Choroid plexus epithelial cell (primary cell): Measurements from ENCODE around the gene KLHDC1.
"Not testable (repeated sequence)": the region's sequence is repeated elsewhere in the genome, so short reads cannot be mapped to it uniquely, and the experiment has no call there.

Experiments used
- DNase-seq: peaks from one replicate; pipeline ENCODE4 v3.0.0-alpha.2; 2010; ENCODE audit warnings: low read depth
- H3K4me3 ChIP-seq: 2 replicates; pipeline ENCODE4 v1.5.1; 2011; ENCODE audit warnings: low read depth, mild to moderate bottlenecking, control low read depth, low read length, moderate library complexity
- CTCF ChIP-seq: conservative IDR thresholded peaks from 2 replicates; pipeline ENCODE4 v1.5.1; 2011; ENCODE audit warnings: low read depth, mild to moderate bottlenecking, control low read depth, inconsistent platforms, low read length, moderate library complexity

Gene KLHDC1

DNA sequence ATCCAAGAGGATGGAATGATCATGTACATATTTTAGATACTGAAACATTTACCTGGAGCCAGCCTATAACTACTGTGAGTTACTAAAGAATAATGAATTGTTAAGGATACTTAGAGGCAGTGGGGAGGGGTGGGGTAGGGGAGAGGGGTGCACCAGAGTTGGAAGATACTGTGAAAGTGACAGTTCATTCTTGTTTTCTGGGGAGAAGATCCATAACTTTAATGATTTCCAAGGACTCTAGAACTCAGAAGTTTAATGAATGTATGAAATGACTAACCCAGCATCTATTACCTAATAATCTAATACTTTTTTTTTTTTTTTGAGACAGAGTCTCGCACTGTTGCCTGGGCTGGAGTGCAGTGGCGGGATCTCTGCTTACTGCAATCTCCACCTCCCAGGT lies 85.5 kb downstream of the KLHDC1 start:
- H3K4me3 ChIP-seq, result no peak overlapping the region
- TF ChIP-seq CTCF, result no peak

DNA sequence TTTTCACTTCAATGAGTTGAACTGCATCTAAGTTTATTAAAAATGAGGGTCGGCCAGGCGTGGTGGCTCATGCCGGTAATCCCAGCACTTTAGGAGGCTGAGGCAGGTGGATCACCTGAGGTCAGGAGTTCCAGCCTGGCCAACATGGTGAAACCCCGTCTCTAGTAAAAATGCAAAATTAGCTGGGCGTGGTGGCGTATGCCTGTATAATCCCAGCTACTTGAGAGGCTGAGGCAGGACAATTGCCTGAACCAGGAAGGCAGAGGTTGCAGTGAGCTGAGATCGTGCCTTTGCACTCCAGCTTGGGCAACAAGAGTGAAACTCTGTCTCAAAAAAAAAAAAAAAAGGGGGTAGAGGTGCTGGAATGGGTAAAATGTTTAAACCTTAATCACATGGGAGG lies 88.1 kb downstream of the KLHDC1 start:
- not testable (repeated sequence) for H3K4me3 ChIP-seq, DNase-seq

More for the DNA sequence above, 85.5 kb downstream of the KLHDC1 start:
- no peak for DNase-seq

DNA sequence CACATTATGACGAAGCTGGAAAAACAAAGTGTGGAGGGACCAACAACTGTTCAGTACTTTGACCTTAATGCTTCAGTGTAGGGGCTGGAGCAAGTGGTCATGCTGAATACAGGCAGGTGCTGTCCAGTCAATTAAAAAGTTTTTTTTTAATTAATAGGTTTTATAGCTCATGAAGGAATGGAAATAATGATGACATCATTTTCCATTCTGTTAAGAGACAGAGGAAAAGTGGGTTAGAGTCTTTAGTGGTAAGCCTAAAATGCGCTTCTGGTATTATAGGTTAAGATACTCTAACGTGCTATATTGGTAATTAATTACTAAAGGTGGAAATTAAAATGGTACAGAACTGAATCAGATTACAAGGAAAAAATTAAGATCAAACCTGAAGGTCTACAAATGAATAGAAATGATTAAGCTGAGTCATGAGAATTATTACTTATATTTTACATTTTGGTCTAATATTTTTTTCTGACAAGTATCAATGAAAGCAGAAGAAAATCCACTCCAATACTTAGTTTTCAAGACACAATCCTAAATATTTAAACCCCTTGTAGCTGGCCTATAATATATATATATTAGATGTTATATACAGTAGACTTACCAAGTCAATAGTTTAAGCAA lies 90.6 kb downstream of the KLHDC1 start:
- no peak overlapping the region for H3K4me3 ChIP-seq
- no peak for TF ChIP-seq CTCF

DNA sequence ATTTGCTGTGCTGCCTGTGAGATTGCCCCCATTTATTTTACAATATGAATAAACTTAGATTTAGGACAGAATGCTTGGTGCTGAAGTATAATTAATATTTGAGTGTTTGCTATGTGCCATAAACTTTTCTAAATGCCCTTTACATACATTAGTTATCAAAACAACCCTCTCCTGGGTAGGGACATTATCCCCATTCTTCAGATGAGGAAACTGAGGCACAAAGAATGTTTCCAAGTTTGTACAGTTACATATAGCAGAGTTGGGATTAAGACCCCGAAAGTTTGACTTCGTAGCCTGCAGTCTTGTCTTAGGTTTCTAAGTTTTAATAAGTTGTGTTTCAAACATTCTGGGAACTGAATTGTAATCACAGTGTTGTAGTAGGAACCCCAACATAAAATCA lies 93.4 kb downstream of the KLHDC1 start:
- no peak overlapping the region for H3K4me3 ChIP-seq
- no peak for DNase-seq
- TF ChIP-seq CTCF, result no peak

More for the DNA sequence above, 90.6 kb downstream of the KLHDC1 start:
- DNase-seq, result no peak

GRCh38 chr14:49792618-49793017 lies 99.7 kb downstream of the KLHDC1 start:
- no peak overlapping the region for H3K4me3 ChIP-seq
- no peak for DNase-seq
- TF ChIP-seq CTCF, result no peak

- no peak overlapping the region for H3K4me3 ChIP-seq
- DNase-seq, result no peak
- TF ChIP-seq CTCF, result no peak
Measured at GRCh38 chr14:49796025-49796424, 103.1 kb downstream of the KLHDC1 start.
